NCI-H128 (cell line): ENCODE data around the gene OR13C2.

Source experiments
- DNase-seq: peaks from one replicate; lab custom pipeline; 2025; ENCODE audit not compliant: unreplicated experiment; lab: John Stamatoyannopoulos, UW

OR13C2 gene

DNA sequence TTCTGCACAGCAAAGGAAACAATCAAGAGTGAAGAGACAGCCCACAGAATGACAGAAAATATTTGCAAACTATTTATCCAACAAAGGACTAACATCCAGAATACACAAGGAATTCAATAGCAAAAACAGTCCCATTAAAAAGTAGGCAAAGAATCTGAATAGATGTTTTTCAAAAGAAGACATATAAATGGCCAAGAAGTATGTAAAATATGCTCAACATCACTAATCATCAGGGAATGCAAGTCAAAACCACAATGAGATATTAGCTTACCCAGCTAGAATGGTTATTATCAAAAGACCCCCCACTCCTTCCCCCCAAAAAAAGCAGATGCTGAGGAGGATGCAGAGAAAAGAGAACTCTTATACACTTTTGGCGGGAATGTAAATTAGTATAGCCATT, 49.9 kb downstream of the OR13C2 start:
- DNase-seq, result no peak
